ENCODE measurements around the gene RAC3.
A peak's percentile ranks its signal among the peaks of the same experiment; 100 is the strongest.

The RAC3 gene

DNA sequence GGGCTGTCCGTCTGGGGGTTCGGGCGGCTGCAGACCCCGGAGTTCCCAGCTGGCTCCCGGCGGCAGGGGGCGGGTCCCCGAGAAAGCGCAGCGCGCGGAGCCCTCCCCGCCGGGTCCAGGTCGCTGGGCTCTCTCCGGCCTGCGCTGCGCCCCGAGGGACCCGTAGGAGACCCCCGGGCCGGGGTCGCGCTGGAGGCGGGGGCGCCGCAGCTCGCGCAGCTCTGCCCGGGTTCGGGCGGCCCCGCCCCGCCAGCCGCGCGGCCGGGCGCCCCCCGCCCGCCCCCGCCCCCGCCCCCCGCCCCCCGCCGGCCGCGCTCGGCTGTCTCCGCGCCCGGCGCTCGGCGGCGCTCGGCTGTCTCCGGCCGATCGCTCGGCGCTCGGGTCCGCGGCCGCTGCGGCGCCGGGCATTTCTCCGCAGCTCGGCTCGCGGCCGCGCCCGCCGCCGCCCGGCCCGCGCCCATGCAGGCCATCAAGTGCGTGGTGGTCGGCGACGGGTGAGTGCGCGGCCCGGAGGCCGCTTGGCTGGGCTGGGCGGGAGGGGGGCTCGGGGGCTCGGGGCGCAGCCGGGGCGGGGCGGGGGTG, at the start of gene RAC3:
Gene RAC3 (plus strand): TSS at position 376 of the 582 bp plus-strand sequence. CDS start 84 bp downstream, at position 460.
- H4K20me1 ChIP-seq (ENCODE audit: low read depth, low read length), result no peaks in the 10 kb centered on the region
- H3K9ac ChIP-seq (ENCODE audit: low read length), result peak within 1 kb of the TSS; percentile 55
- H2AFZ ChIP-seq (ENCODE audit: low read depth, low read length, severe bottlenecking), result peak within 1 kb of the TSS; percentile 61
- no peaks in the 10 kb centered on the region for H3K9me2 ChIP-seq (replicated peaks; ENCODE audit: insufficient read depth, low read length)
- H3K27ac ChIP-seq (ENCODE audit: low read depth, low read length), result peak within 1 kb of the TSS; percentile 58
- peaks cover 4% of the 10 kb centered on the region for H3K79me2 ChIP-seq (ENCODE audit: insufficient read depth, low read length)
- H3K36me3 ChIP-seq (ENCODE audit: low read length), result no peaks in the 10 kb centered on the region
- H3K4me3 ChIP-seq (ENCODE audit: insufficient read depth, low read length, poor library complexity, severe bottlenecking), result peak within 1 kb of the TSS; percentile 53
- H3K4me2 ChIP-seq (ENCODE audit: low read depth, low read length, poor library complexity, severe bottlenecking), result peak within 1 kb of the TSS; percentile 66
- no peak for TF ChIP-seq EZH2phosphoT487 (conservative IDR thresholded peaks at IDR 0.05; ENCODE audit: low read length)
- TF ChIP-seq, protein P1, sequence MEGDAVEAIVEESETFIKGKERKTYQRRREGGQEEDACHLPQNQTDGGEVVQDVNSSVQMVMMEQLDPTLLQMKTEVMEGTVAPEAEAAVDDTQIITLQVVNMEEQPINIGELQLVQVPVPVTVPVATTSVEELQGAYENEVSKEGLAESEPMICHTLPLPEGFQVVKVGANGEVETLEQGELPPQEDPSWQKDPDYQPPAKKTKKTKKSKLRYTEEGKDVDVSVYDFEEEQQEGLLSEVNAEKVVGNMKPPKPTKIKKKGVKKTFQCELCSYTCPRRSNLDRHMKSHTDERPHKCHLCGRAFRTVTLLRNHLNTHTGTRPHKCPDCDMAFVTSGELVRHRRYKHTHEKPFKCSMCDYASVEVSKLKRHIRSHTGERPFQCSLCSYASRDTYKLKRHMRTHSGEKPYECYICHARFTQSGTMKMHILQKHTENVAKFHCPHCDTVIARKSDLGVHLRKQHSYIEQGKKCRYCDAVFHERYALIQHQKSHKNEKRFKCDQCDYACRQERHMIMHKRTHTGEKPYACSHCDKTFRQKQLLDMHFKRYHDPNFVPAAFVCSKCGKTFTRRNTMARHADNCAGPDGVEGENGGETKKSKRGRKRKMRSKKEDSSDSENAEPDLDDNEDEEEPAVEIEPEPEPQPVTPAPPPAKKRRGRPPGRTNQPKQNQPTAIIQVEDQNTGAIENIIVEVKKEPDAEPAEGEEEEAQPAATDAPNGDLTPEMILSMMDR (IDR thresholded peaks at IDR 0.05; ENCODE audit: insufficient read depth, low read length, poor library complexity, severe bottlenecking), result no peak
- no peaks in the 10 kb centered on the region for H3K9me3 ChIP-seq (ENCODE audit: insufficient read depth, low read length)
- H3K27me3 ChIP-seq (ENCODE audit: low read length), result no peaks in the 10 kb centered on the region
- peaks cover 9% of the 10 kb centered on the region; the same call in 1 of the 2 replicates for H3F3A ChIP-seq (ENCODE audit: insufficient read depth)

DNA sequence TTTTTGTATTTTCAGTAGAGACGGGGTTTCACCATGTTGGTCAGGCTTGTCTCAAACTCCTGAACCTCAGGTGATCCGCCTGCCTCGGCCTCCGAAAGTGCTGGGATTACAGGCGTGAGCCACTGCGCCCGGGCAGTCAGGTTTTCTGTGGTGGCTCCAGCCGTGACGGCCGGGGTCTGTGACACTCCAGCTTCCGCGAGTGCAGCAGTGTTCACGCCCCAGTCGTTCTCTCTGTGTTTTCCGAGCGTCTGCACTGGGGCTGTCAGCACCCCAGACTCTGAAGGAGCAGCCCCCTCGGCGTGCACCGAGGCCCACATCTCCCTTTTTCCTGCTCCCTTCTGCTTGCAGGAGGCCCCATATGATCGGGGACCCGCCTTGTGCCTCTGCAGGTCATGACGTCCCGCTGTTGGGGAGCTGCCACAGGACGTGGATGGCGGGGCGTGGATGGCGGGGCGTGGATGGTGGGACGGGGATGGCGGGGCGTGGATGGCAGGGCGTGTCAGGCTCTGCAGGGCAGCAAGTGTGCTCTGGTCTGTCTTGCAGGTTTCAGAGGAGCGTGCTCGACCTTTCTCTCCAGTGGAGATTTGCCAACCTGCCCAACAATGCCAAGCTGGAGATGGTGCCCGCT, 48.4 kb upstream of the RAC3 start:
- no peak for TF ChIP-seq EZH2phosphoT487 (conservative IDR thresholded peaks at IDR 0.05; ENCODE audit: low read length)
- TF ChIP-seq, protein P1 (IDR thresholded peaks at IDR 0.05; ENCODE audit: insufficient read depth, low read length, poor library complexity, severe bottlenecking), result no peak
- H3K9me2 ChIP-seq (replicated peaks; ENCODE audit: insufficient read depth, low read length), result no peaks in the 10 kb centered on the region
- no peaks in the 10 kb centered on the region for H3K27me3 ChIP-seq (ENCODE audit: low read length)
- no peak overlapping the region for H3K27ac ChIP-seq (ENCODE audit: low read depth, low read length)
- H3K36me3 ChIP-seq (ENCODE audit: low read length), result no peaks in the 10 kb centered on the region
- no peak overlapping the region for H3K4me3 ChIP-seq (ENCODE audit: insufficient read depth, low read length, poor library complexity, severe bottlenecking)
- no peaks in the 10 kb centered on the region for H4K20me1 ChIP-seq (ENCODE audit: low read depth, low read length)
- no peaks in the 10 kb centered on the region for H3F3A ChIP-seq (ENCODE audit: insufficient read depth)
- H3K9ac ChIP-seq (ENCODE audit: low read length), result no peak overlapping the region
- H2AFZ ChIP-seq (ENCODE audit: low read depth, low read length, severe bottlenecking), result no peak overlapping the region
- H3K79me2 ChIP-seq (ENCODE audit: insufficient read depth, low read length), result peaks cover 5% of the 10 kb centered on the region; the same call in 1 of the 2 replicates
- H3K4me2 ChIP-seq (ENCODE audit: low read depth, low read length, poor library complexity, severe bottlenecking), result no peak overlapping the region
- H3K9me3 ChIP-seq (ENCODE audit: insufficient read depth, low read length), result no peaks in the 10 kb centered on the region

DNA sequence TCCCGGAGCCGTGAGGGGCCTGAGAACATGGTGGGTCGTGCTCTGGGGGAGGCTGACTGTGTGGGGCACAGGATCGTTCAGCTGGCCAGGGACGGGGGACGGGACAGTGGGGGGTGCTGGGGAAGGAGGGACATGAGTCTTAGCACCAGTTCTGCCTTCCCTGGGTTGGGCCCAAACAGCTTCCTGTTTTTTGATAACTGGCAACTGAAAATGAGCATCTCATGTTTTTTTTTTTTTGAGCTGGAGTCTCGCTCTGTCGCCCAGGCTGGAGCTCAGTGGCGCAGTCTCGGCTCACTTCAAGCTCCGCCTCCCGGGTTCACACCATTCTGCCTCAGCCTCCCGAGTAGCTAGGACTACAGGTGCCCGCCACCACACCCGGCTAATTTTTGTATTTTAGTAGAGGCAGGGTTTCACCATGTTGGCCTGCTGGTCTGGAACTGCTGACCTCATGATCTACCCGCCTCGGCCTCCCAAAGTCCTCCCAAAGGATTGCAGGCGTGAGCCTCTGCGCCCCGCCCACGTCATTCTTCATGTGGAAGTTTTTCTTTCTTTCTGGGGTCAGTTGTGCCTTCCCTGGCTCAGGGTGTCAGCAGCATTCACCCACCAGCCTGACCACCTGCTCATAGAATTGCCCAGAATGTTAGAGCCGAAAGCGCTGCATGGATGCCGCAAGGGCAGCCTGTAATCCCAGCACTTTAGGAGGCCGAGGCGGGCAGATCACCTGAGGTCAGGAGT, 47.7 kb upstream of the RAC3 start:
- H3K36me3 ChIP-seq (ENCODE audit: low read length), result no peaks in the 10 kb centered on the region
- H3K4me2 ChIP-seq (ENCODE audit: low read depth, low read length, poor library complexity, severe bottlenecking), result no peak overlapping the region
- no peak overlapping the region for H3K4me3 ChIP-seq (ENCODE audit: insufficient read depth, low read length, poor library complexity, severe bottlenecking)
- no peak overlapping the region for H3K27ac ChIP-seq (ENCODE audit: low read depth, low read length)
- no peaks in the 10 kb centered on the region for H3F3A ChIP-seq (ENCODE audit: insufficient read depth)
- H4K20me1 ChIP-seq (ENCODE audit: low read depth, low read length), result no peaks in the 10 kb centered on the region
- H2AFZ ChIP-seq (ENCODE audit: low read depth, low read length, severe bottlenecking), result no peak overlapping the region
- H3K9me2 ChIP-seq (replicated peaks; ENCODE audit: insufficient read depth, low read length), result no peaks in the 10 kb centered on the region
- TF ChIP-seq, protein P1 (IDR thresholded peaks at IDR 0.05; ENCODE audit: insufficient read depth, low read length, poor library complexity, severe bottlenecking), result no peak
- no peak for TF ChIP-seq EZH2phosphoT487 (conservative IDR thresholded peaks at IDR 0.05; ENCODE audit: low read length)
- H3K27me3 ChIP-seq (ENCODE audit: low read length), result no peaks in the 10 kb centered on the region
- H3K9me3 ChIP-seq (ENCODE audit: insufficient read depth, low read length), result no peaks in the 10 kb centered on the region
- no peaks in the 10 kb centered on the region for H3K79me2 ChIP-seq (ENCODE audit: insufficient read depth, low read length)
- no peak overlapping the region for H3K9ac ChIP-seq (ENCODE audit: low read length)
